Liver (tissue), 3 donors: Measurements from ENCODE around the gene RPTOR.

Experiments
- RAD21 ChIP-seq, 2 donors: IDR thresholded peaks; 2 replicates each; pipeline ENCODE4 v1.6.1; 2016; ENCODE audit warnings: antibody characterized with exemption in 2 of 2, mild to moderate bottlenecking in 2 of 2
- SP1 ChIP-seq: IDR thresholded peaks from 2 replicates; pipeline ENCODE4 v1.6.1; 2018; ENCODE audit warnings: antibody characterized with exemption, mild to moderate bottlenecking
- ZBTB33 ChIP-seq: IDR thresholded peaks from 2 replicates; pipeline ENCODE4 v1.6.1; 2016; ENCODE audit warnings: antibody characterized with exemption
- TF ChIP-seq, protein P1 (sequence below): fragments of 150-350 bp; IDR thresholded peaks from 2 replicates; pipeline ENCODE4 v1.5.1; 2017; ENCODE audit warnings: improper control_type of control experiment, low read depth, low read length; ENCODE audit not compliant: missing input control
- donor health status: healthy.
- donor health status: healthy.

DNA sequence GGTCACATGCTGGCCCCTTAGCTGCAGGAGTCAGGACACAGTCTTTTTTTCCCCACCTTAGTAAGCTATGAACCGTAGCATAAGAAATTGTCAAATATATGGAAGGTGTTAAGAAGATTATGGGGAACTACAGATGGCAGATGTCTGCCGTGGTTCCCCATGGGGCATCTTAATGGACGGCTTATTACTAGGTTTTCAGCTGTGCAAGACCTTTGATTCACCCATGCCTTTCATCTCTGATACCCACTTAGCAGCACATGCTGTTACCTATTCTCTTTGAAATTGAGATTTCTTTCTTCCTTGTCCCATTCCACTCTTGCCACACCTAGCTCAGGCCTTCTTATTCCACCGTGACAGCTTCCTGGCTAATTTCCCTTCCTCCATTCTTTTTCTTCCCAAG is 70.7 kb downstream of the RPTOR start:
- TF ChIP-seq SP1, result no peak
- TF ChIP-seq RAD21 (IDR thresholded peaks at IDR 0.05), result no peak
- TF ChIP-seq, protein P1, sequence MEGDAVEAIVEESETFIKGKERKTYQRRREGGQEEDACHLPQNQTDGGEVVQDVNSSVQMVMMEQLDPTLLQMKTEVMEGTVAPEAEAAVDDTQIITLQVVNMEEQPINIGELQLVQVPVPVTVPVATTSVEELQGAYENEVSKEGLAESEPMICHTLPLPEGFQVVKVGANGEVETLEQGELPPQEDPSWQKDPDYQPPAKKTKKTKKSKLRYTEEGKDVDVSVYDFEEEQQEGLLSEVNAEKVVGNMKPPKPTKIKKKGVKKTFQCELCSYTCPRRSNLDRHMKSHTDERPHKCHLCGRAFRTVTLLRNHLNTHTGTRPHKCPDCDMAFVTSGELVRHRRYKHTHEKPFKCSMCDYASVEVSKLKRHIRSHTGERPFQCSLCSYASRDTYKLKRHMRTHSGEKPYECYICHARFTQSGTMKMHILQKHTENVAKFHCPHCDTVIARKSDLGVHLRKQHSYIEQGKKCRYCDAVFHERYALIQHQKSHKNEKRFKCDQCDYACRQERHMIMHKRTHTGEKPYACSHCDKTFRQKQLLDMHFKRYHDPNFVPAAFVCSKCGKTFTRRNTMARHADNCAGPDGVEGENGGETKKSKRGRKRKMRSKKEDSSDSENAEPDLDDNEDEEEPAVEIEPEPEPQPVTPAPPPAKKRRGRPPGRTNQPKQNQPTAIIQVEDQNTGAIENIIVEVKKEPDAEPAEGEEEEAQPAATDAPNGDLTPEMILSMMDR, result no peak
- TF ChIP-seq ZBTB33, result no peak
